NK-92 (cell line): ENCODE data around the gene INSL3.
"Not testable (repeated sequence)": the region's sequence is repeated elsewhere in the genome, so short reads cannot be mapped to it uniquely, and the experiment has no call there.

Experiments
- DNase-seq: peaks from one replicate; lab custom pipeline; 2025; ENCODE audit not compliant: unreplicated experiment; lab: John Stamatoyannopoulos, UW

Gene INSL3

DNA sequence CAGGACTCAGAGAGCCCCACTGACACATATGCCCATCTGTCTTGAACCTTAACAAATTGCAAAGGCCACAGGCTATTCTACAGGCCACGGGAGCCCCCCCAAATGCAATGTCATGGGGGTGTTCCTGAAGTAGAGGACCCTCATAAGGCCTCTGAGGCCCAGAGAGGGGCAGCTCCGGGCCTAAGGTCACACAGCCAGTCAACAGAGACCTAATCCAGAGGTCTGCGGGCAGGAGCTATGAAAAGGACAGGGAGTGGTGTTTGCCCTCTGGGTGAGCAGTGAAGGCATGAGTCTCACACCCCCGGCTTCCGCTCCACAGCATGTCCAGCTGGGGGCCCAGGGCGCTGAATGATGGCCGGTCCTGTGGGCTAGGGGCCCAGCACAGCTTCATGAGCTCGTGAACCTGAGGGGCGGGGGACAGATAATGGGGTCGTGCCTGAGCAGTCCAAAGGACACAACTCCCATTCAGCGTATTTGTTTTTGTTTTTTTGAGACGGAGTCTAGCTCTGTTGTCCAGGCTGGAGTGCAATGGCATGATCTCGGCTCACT, 5.3 kb upstream of the INSL3 start:
- DNase-seq = no peak

DNA sequence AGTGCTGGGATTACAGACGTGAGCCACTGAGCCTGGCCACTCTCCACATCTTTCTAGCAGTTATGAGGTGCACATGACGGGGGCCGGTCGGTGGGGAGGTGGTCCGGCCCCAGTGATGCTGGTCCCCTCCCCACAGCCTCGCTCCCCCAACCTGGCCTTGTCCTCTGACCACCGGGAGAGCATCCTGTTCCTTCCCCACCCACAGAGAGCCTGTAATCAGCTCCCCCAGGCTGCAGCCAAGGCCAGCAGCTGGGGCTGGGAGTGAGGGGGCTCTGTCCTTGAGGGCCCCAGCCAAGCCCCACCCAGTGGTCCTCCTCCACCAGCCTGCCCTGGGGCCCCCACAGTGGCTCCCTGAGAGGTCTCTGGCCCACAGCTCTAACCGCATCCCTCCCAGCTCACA, 3.0 kb upstream of the INSL3 start:
- no peak for DNase-seq

DNA sequence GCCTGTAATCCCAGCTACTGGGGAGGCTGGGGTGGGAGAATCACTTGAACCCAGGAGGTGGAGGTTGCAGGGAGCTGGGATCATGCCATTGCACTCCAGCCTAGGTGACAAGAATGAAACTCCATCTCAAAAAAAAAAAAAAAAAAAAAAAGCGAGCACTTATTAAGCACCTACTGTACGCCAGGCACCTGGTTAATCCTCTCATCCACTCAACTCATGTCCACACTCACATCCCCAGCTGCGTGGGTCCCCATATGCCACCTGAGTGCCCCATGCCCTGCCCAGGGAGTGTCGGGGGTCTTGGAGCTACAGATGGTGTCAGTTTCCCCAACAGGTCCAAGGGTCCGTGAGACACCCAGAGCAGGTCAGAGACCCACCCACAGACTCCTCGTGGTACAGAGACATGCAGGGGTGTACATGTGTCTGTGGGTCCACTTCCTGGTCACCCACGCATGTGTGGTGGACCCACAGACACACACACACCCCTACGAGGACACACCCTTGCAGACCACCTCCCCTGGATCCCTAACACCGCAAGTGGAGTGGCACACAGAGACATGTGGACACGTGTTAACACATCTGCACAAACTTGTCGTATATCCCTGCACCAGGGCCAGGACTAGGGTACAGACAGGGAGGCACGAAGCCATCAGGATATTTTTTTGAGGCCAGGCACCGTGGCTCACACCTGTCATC, 3.5 kb downstream of the INSL3 start:
- no peak for DNase-seq

DNA sequence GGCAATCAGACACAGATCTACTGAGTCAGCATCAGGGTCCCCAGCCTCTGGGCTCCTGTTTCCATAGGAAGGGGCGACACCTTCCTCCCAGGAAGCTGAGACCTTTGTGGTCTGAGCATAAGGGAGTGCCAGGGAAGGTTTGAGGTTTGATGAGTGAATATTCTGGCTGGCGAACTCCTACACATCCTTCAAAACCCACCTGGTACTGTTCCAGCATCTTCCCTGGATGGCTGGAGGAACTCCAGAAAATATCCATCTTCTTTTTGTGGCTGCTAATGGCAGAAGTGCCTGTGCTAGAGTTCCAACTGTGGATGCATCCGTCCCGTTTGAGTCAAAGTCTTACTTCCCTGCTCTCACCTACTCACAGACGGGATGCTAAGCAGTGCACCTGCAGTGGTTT, 9.2 kb downstream of the INSL3 start:
- DNase-seq = no peak

DNA sequence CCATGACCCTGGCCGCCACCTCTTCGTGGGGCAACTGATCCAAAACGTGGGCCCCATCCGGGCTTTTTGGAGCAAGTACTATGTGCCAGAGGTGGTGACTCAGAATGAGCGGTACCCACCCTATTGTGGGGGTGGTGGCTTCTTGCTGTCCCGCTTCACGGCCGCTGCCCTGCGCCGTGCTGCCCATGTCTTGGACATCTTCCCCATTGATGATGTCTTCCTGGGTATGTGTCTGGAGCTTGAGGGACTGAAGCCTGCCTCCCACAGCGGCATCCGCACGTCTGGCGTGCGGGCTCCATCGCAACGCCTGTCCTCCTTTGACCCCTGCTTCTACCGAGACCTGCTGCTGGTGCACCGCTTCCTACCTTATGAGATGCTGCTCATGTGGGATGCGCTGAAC, 9.6 kb downstream of the INSL3 start:
- DNase-seq = no peak

DNA sequence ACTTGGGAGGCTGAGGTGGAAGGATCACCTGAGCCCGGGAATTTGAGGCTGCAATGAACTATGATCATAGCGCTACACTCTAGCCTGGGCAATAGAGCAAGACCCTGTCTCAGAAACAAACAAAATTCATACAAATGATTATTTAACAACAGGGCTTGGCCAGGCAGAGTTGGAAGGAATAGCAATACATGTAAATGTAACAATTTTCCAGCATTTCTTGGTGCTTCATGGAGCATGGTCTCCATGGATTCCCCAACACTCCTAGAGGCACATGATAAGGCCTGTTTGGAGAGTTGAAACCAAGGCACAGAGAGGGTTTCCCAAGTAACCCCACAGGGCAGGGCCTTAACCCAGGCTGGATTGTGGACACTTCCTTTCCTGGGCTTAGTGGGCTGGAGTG, 10.2 kb downstream of the INSL3 start:
- DNase-seq = no peak

DNA sequence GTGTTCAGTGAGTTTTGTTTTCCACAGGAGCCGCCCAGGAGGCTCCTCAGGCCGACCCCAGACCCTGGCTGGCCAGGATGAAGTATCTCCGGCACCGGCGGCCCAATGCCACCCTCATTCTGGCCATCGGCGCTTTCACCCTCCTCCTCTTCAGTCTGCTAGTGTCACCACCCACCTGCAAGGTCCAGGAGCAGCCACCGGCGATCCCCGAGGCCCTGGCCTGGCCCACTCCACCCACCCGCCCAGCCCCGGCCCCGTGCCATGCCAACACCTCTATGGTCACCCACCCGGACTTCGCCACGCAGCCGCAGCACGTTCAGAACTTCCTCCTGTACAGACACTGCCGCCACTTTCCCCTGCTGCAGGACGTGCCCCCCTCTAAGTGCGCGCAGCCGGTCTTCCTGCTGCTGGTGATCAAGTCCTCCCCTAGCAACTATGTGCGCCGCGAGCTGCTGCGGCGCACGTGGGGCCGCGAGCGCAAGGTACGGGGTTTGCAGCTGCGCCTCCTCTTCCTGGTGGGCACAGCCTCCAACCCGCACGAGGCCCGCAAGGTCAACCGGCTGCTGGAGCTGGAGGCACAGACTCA, 13.5 kb downstream of the INSL3 start:
- no peak for DNase-seq

DNA sequence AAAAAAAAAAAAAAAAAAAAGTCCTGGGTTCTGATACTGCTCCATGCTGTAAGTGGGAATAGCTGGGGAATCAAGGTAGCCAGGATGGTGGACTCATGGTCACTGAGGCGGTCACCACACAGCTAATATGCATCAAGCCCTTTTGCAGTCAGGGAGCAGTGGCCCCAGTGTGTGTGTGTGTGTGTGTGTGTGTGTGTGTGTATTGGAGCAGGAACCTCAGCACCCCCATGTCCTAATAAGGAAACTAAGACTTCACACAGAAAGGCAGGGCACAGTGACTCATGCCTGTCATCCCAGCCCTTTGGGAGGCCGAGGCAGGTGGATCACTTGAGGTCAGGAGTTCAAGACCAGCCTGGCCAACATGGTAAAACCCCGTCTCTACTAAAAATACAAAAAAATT, 14.4 kb downstream of the INSL3 start:
- DNase-seq = no peak

DNA sequence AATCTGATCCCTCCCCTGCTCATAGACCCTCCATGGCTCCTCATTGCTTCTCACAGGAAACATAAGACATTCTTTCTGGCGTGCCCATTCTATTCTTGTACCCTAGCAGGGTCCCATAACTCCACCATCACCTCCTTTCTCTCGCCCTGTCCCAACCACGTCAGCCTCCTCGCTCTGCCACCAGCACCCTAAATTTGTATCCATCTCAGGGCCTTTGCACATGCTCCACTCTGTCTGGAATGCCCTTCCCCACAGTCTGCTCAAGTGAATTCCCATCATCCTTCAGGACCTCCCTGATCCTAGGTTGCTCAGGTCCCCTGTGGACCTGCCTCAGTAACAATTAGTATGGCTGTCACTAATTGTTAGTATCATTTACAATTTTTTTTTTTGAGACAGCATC, 15.9 kb downstream of the INSL3 start:
- no peak for DNase-seq

DNA sequence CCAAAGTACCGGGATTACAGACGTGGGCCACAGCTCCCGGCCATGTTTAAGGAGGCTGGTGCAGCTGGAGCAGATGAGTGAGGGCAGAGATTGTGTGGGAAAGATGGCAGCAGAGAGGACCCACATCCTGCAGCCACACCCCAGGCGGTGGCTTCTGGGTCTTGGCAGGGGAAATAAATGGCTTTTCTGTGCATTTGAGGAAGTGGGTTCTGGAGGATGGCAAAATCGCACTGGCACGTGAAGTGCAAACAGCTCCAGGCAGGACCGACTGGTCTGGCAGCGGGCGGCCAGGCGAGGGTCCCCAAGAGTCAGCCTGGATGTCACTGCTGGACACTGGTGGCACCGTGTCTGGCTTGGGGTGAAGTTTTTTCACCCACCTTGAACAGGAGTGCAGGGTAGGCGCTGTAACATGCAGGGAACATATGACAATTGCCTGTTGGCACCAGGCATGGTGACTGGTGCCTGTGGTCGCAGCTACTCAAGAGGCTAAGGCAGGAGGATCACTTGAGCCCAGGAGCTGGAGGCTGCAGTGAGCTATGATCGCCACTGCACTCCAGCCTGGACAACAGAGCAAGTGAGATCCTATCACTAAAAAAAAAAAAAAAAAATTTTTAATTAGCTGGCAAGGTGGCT, 17.9 kb downstream of the INSL3 start:
- no peak for DNase-seq

DNA sequence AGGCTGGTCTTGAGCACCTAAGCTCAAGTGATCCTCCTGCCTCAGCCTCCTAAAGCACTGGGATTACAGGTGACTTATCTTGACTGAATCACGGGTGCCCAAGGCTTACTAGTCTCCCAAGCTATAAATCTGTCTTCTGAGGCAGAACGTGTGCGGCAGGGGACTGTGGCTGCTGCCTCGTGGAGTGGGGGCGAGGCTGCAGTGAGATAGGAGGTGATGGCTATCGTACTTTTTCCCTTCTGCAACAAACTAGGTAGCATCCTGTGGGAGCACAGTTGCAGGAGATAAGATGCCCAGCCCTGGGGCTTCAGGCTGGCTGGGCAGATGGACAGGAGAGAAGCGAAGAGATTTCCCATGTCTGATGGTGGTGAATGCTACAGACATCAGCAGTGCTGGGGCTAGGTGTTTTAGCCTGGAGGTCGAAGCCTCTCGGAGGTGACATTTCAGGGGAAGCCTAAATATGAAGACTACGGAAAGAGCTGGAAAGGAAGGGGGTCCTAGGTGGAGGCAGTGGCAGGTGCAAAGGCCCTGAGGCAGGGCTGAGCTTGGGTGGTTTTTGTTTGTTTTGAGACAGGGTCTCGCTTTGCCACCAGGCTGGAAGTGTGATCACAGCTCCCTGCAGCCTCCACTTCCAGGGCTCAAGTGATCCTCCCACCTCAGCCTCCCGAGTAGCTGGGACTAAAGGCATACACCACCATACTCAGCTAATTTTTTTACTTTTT, 19.0 kb downstream of the INSL3 start:
- no peak for DNase-seq

DNA sequence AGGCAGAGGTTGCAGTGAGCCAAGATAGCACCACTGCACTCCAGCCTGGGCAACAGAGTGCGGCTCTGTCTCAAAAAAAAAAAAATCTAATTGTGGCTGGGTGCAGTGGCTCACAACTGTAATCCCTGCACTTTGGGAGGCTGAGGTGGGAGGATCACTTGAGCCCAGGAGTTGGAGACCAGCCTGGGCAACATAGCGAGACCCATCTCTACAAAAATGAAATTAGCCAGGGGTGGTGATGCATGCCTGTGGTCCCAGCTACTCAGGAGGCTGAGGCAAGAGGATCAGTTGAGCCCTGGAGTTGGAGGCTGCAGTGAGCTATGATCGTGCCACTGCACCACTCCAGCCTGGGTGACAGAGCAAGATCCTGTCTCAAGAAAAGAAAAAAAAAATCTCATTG, 22.7 kb downstream of the INSL3 start:
- DNase-seq = not testable (repeated sequence)

DNA sequence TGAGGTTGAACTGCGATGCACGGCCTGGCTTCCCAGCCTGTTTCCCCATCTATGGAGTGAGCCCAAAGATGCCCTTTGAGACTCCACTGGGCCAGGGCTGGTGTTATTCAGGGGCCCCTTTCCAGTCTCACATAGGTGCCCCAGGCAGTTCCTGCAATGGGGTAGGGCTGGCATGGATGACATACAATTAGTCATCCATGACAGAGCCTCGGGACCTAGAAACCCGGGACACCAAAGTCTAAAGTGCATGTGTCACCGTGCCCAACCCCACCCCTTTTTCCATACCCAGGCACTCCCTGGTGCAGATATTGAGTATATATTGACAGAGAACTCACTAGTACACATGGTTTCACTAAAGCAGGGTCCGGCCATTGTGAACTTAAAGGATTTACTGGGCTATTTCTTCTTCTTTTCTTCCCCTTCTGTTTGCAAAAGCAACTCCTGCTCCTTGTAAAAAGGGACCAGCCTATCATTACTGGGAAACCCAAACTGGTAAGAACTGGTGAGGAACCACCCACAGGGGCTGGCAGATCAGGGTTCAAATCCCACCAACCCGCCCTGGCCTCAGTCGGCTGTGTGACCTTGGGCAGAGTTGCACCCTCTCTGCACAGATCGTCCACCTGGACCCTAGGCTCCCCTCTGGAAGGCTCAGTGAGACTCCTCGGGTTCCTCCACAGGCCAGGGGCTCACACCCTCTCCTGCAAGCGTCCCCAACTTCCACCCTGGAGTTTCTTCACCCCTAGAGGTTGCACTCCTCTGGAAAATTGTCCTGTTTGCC, 23.7 kb downstream of the INSL3 start:
- no peak for DNase-seq

DNA sequence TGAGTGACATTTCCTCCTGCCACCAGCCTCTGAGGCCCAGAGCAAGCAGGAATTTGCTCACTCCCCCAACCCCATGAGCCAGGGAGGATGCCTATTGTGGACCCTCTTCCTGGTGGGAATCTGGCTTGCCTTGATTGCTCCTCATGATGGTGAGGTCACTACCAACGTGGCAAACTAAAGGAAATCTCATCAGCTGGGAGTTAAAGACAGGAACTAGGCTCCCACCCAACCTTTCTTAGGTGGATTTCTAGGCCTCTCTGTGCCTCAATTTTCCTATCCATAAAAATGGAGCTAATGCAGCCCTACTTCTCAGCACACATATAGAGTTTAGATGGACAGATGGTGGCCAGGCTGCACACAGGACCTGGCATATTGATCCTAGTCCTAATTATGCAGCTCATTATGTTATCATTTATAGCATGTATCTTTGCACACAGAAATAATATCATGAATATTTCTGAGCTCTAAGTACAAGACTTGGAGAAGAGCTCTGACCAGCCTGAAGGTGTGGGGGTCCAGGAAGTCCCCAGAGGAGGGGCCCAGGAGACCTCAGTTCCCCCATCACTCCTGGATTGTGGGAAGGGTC, 24.4 kb downstream of the INSL3 start:
- no peak for DNase-seq

DNA sequence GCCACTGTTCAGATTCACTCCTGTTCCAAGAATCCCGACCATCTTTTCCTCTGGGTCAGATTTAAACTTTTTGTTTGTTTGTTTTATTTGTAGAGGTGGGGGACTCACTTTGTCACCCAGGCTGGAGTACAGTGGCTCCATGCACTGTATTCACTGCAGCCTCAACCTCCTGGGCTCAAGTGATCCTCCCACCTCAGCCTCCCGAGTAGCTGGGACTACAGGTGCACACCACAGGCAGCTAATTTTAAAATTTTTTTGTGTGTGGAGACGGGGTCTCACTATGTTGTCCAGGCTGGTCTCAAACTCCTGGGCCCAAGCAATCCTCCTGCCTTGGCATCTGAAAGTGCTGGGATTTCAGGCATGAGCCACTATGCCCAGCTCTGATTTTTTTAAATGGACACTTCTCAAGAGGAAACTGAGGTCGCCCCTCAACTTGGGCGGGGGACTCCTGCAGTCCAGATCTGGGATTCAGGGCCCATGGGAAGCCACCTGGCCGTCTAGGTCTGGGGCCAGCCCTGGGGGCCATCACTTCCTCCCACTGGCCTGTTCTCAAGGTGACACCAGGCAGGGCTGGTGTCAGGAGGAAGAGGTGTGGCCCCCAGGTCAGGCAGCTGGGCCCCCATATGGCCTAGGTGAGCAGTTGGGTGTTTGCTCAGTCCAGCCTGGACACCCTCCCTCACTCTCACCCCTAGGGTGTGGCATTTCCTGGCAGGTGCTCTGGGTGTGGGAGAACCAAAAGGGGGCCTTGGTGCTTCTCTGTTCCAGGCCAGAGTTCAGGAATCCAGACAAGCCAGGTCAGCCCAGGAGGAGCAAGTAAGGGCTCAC, 25.1 kb downstream of the INSL3 start:
- no peak for DNase-seq

DNA sequence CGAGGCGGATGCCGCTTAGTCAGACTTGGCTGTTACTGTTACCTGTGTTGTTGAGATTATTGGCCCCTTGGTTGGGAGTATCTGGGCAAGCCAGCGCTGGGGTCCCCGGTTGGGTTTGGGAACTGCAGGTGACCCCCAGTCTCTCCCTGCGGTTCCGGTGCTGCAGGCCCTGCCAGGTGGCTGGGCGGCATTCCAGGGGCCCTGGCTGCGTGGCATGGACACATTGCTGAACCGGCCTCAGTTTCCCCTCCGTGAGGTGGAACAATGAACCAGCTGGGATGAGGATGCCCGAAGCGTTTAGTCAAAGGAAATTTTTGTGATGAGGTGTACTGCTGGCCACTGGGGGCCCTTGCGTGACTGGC, 25.8 kb downstream of the INSL3 start:
- no peak for DNase-seq

DNA sequence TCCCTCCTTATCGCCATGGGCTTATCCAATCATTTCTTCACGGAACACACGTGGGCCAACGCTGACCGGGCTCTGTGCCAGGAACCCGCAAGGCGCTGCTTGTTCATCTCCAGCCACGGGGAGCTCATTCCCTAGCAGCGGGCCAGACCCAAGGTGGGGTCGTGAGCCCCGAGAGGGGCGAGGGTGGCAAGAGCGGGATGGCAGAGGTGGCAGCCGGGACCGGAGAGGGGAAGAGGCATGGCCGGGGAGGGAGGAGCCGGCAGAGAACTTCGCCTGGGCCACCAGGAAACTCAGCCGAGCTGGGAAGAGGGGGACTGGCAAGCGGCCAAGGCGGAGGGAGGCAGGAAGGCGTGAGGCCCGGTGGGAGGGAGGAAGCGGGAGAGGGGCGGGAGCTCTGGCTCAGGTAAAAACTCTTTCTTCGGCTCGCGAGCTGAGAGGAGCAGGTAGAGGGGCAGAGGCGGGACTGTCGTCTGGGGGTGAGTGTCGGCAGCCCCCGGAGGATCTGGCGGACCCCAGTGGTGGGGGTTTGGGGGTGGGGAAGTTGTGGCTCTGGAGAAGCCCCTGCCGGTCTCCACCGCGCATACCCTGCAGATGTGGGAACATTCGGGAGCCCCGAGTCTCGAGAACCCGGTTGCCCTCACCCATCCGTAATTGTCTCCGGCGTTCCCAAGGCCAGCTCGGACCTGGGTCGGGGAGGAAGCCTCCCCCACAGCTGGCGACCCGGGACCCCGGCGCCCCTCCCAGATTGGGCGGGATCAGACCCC, 26.4 kb downstream of the INSL3 start, which contains the start of gene B3GNT3:
Gene B3GNT3, plus strand, starts transcription at position 408 of the 764 bp plus-strand sequence. CDS start 12,670 bp downstream, outside the sequence.
- DNase-seq = no peak

DNA sequence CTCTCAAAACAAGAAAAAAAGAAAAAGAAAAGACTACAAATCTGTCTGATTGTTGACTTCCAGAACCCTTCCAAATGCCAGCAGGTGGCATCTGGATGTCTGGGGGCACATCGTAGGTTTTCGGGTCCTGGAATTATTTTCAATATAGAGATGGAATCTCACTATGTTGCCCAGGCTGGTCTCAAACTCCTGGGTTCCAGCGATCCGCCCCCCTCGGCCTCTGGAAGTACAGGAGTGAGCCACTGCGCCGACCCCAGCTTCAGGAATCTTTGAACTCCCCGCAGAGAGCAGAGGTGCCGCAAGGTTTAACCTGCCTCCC, 26.9 kb downstream of the INSL3 start:
- DNase-seq = no peak
